Keratinocyte (primary cell): Measurements from ENCODE around the gene NLGN1. TPM values are rescaled to one million over a fixed set of nuclear protein-coding genes. Genes with fewer than 3 reads are reported as not detected.

Experiments used
- DNase-seq: peaks from one replicate; pipeline ENCODE4 v3.0.0-alpha.2; 2011; ENCODE audit warnings: low read depth, missing footprints, low spot score
- FAIRE-seq: peaks from 2 replicates; lab custom pipeline; 2011; peaks lifted over from hg19 to GRCh38; lab: Jason Lieb, UNC
- H2AFZ ChIP-seq: 2 replicates; pipeline ENCODE4 v1.6.0; 2012; ENCODE audit warnings: low read length, control low read depth, inconsistent platforms; ENCODE audit not compliant: control insufficient read depth
- H3K27ac ChIP-seq: 2 replicates; pipeline ENCODE4 v1.5.1; 2011; ENCODE audit warnings: low read length; ENCODE audit not compliant: control insufficient read depth, insufficient read depth
- H3K27me3 ChIP-seq: 3 replicates; pipeline ENCODE4 v1.6.0; 2011; ENCODE audit warnings: low read length; ENCODE audit not compliant: control insufficient read depth, insufficient read depth; ENCODE audit errors: extremely low read depth
- H3K36me3 ChIP-seq, 2 experiments: 2 replicates in 1 of 2; 3 replicates in 1 of 2; pipeline ENCODE4 v1.5.1; 2011; ENCODE audit warnings: low read length in 2 of 2, mild to moderate bottlenecking in 1 of 2; ENCODE audit not compliant: control insufficient read depth in 2 of 2, insufficient read depth in 2 of 2; ENCODE audit errors: extremely low read depth in 1 of 2
- H3K4me1 ChIP-seq: 3 replicates; pipeline ENCODE4 v1.5.1; 2011; ENCODE audit warnings: low read length; ENCODE audit not compliant: control insufficient read depth, insufficient read depth; ENCODE audit errors: extremely low read depth
- H3K4me2 ChIP-seq: 3 replicates; pipeline ENCODE4 v1.6.0; 2011; ENCODE audit warnings: low read depth, low read length; ENCODE audit not compliant: control insufficient read depth, insufficient read depth; ENCODE audit errors: extremely low read depth
- H3K4me3 ChIP-seq, 3 experiments: fragments of 200-600 bp in 1 of 3; sonication (generic) in 1 of 3; 2 replicates in 2 of 3; 3 replicates in 1 of 3; pipeline ENCODE4 v1.5.1; 2011 to 2016; ENCODE audit warnings: low read length in 3 of 3, mild to moderate bottlenecking in 3 of 3, control low read depth in 2 of 3, inconsistent platforms in 1 of 3, low read depth in 1 of 3, mixed read lengths in 1 of 3, mixed run types in 1 of 3, moderate library complexity in 1 of 3; ENCODE audit not compliant: control insufficient read depth in 2 of 3, insufficient read depth in 2 of 3; ENCODE audit errors: extremely low read depth in 1 of 3
- H3K79me2 ChIP-seq: 2 replicates; pipeline ENCODE4 v1.6.0; 2012; ENCODE audit warnings: low read length; ENCODE audit not compliant: control insufficient read depth, insufficient read depth
- H3K9ac ChIP-seq: 3 replicates; pipeline ENCODE4 v1.6.0; 2011; ENCODE audit warnings: low read length; ENCODE audit not compliant: control insufficient read depth, insufficient read depth; ENCODE audit errors: extremely low read depth
- H3K9me1 ChIP-seq: 3 replicates; pipeline ENCODE4 v1.6.0; 2011; ENCODE audit warnings: low read length; ENCODE audit not compliant: control insufficient read depth, insufficient read depth; ENCODE audit errors: extremely low read depth
- H3K9me3 ChIP-seq: 2 replicates; pipeline ENCODE4 v1.5.1; 2012; ENCODE audit warnings: low read depth, low read length; ENCODE audit not compliant: control insufficient read depth
- H4K20me1 ChIP-seq: 3 replicates; pipeline ENCODE4 v1.6.0; 2011; ENCODE audit warnings: low read length; ENCODE audit not compliant: control insufficient read depth, insufficient read depth; ENCODE audit errors: extremely low read depth
- CTCF ChIP-seq, 3 experiments: IDR thresholded peaks in 1 of 3; conservative IDR thresholded peaks in 1 of 3; optimal IDR thresholded peaks in 1 of 3; 2 replicates in 2 of 3; 3 replicates in 1 of 3; pipeline versions ENCODE3 to v1.5.1; 2011; ENCODE audit warnings: low read length in 3 of 3, mild to moderate bottlenecking in 3 of 3, moderate library complexity in 2 of 3, control low read depth in 1 of 3, inconsistent platforms in 1 of 3; ENCODE audit not compliant: insufficient read depth in 2 of 3; ENCODE audit errors: extremely low read depth in 1 of 3
- EZH2 ChIP-seq: IDR thresholded peaks from one replicate; pipeline ENCODE4 v1.6.1; 2012; ENCODE audit warnings: inconsistent platforms, mild to moderate bottlenecking, low read length, moderate library complexity
- dilution Hi-C: fragments of 300-500 bp; cut with MboI; formaldehyde crosslinking; loops from one replicate; pipeline ENCODE4 v1.7.0; 2020; ENCODE audit warnings: low sequenced_read_pairs; ENCODE audit not compliant: extremely low pct_ligation_motif_present
- polyA plus RNA-seq, 5 experiments: library from polyadenylated mRNA; depleted of rRNA in 3 of 5; stranded (reverse) in 3 of 5; stranded (forward) in 1 of 5; unstranded in 1 of 5; fragments of >200 nt; gene quantifications; 1 replicate in 1 of 5; 2 replicates in 3 of 5; 3 replicates in 1 of 5; pipeline versions ENCODE4 v1.2.1 to v1.2.3, GENCODE V29; 2011 to 2012; ENCODE audit warnings: missing spikeins in 2 of 5, low read depth in 1 of 5, low replicate concordance in 1 of 5

Gene NLGN1
- polyA plus RNA-seq, 1 donor (not counting 4 experiments of a cell fraction or from before 2014, with no cell fraction given), result not detected

- dilution Hi-C loops, result no loop called here
- Histone ChIP-seq H3K9ac (no peak overlapping the region), H3K79me2 (no peaks in the 10 kb centered on the region), H3K9me3 (no peaks in the 10 kb centered on the region), H3K4me1 (no peaks in the 10 kb centered on the region), H3K4me2 (no peak overlapping the region), H3K27ac (no peak overlapping the region), H3K4me3 (no peak overlapping the region), H4K20me1 (no peaks in the 10 kb centered on the region), H2AFZ (no peak overlapping the region), H3K36me3 (no peaks in the 10 kb centered on the region), H3K27me3 (no peaks in the 10 kb centered on the region), H3K9me1 (no peaks in the 10 kb centered on the region)
- DNase-seq (no peak), FAIRE-seq (no peak)
- TF ChIP-seq EZH2, result no peak
- TF ChIP-seq CTCF (optimal IDR thresholded peaks at IDR 0.05 in 1 of 3, IDR thresholded peaks at IDR 0.05 in 1 of 3, conservative IDR thresholded peaks at IDR 0.05 in 1 of 3; ENCODE audit: extremely low read depth in 1 of 3, insufficient read depth in 2 of 3, low read length in 3 of 3), result no peak
Measured at GRCh38 chr3:173773800-173774199, 376.3 kb downstream of the NLGN1 start.

GRCh38 chr3:173774294-173774693 lies 376.8 kb downstream of the NLGN1 start:
- no peak overlapping the region for H3K4me2 ChIP-seq
- no peak overlapping the region for H3K4me3 ChIP-seq
- H3K27ac ChIP-seq, result no peak overlapping the region
- FAIRE-seq, result no peak
- no peak for DNase-seq
- no peak overlapping the region for H2AFZ ChIP-seq
- no peaks in the 10 kb centered on the region for H4K20me1 ChIP-seq
- no peaks in the 10 kb centered on the region for H3K9me1 ChIP-seq
- H3K9ac ChIP-seq, result no peak overlapping the region
- no peaks in the 10 kb centered on the region for H3K27me3 ChIP-seq
- dilution Hi-C loops, result no loop called here
- no peaks in the 10 kb centered on the region for H3K36me3 ChIP-seq
- no peaks in the 10 kb centered on the region for H3K4me1 ChIP-seq
- no peaks in the 10 kb centered on the region for H3K9me3 ChIP-seq
- TF ChIP-seq EZH2, result no peak
- TF ChIP-seq CTCF (optimal IDR thresholded peaks at IDR 0.05 in 1 of 3, IDR thresholded peaks at IDR 0.05 in 1 of 3, conservative IDR thresholded peaks at IDR 0.05 in 1 of 3; ENCODE audit: extremely low read depth in 1 of 3, insufficient read depth in 2 of 3, low read length in 3 of 3), result no peak
- no peaks in the 10 kb centered on the region for H3K79me2 ChIP-seq
